Astrocyte of the cerebellum (primary cell): ENCODE measurements around the gene TMEM106B.

Source experiments
- DNase-seq: peaks from one replicate; pipeline ENCODE4 v3.0.0-alpha.2; 2011; ENCODE audit warnings: low read depth
- H3K4me3 ChIP-seq: 2 replicates; pipeline ENCODE4 v1.5.1; 2011; ENCODE audit warnings: mild to moderate bottlenecking, low read depth, low read length, moderate library complexity
- CTCF ChIP-seq: IDR thresholded peaks from 2 replicates; pipeline ENCODE4 v1.5.1; 2012; ENCODE audit warnings: low read length, low read depth, moderate library complexity, mild to moderate bottlenecking; ENCODE audit errors: missing control alignments
- in situ Hi-C: cut with HindIII; loops from 2 replicates; pipeline ENCODE4 v1.10.0; 2017; ENCODE audit warnings: low sequenced_read_pairs

Gene TMEM106B

DNA sequence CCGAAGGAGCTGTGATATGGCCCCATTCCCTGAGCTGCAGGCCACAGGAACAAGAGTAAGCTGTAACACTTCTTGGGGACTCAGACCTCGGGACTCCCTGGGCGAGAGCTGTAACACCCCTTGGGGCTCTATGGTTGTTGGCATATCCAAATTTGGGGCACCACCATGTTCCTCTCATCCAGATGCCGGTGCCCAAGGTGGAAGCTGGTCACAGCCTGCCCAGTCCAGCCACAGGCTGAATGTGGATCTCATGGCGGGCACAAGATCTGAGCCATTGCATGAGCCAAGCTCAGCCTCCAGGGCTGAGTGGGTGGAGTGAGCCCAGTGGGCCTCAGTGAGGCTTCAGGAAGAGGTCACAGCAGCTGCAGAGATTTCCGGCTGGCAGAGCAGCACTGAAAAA is 78.9 kb downstream of the TMEM106B start:
- no peak overlapping the region for H3K4me3 ChIP-seq
- DNase-seq, result no peak
- in situ Hi-C loops, result no loop called here
- no peak for TF ChIP-seq CTCF

GRCh38 chr7:12290761-12291160 is 79.7 kb downstream of the TMEM106B start:
- in situ Hi-C loops, result no loop called here
- H3K4me3 ChIP-seq, result no peak overlapping the region
- no peak for TF ChIP-seq CTCF
- no peak for DNase-seq

DNA sequence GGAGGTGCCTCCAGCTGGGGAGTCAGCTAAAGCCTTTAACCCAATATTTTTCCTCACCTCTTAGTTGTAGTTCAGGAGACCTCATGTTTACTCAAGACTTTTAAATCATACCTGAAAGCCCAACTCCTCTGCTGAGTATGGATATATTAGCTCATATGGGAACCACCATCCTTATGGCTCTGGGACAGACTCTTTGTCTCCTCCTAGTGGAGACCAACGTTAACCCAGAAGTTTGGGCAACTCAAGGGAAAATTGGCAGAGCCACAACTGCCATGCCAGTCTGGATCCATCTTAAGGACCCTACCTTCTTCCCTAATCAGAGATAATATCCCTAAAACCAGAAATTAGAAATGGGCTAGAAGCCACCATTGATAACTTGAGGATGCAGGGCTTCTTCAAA is 80.8 kb downstream of the TMEM106B start:
- H3K4me3 ChIP-seq, result no peak overlapping the region
- no peak for TF ChIP-seq CTCF
- in situ Hi-C loops, result no loop called here
- DNase-seq, result no peak
